Esophagus muscularis mucosa (tissue), 4 donors: ENCODE data around the gene QSOX2.

Experiments used
- EP300 ChIP-seq: sonication (generic); formaldehyde crosslinking; IDR thresholded peaks from one replicate; pipeline ENCODE4 v1.6.1; 2017; ENCODE audit warnings: antibody characterized with exemption
- POLR2A ChIP-seq: fragments of 450-650 bp; IDR thresholded peaks from one replicate; pipeline ENCODE4 v1.6.1; 2017; ENCODE audit warnings: antibody characterized with exemption, moderate library complexity, mild to moderate bottlenecking, low read depth
- POLR2AphosphoS5 ChIP-seq, 2 donors: sonication (generic); formaldehyde crosslinking; IDR thresholded peaks; one replicate each; pipeline ENCODE4 v1.6.1; 2017; ENCODE audit warnings: antibody characterized with exemption in 2 of 2
- TF ChIP-seq, protein P1 (sequence below), 3 experiments: fragments of 200-600 bp in 2 of 3; fragments of 450-650 bp in 1 of 3; sonication (generic) in 2 of 3; IDR thresholded peaks; one replicate each; pipeline ENCODE4 v1.5.1; 2017 to 2019; ENCODE audit warnings: antibody characterized with exemption in 3 of 3, mild to moderate bottlenecking in 2 of 3, moderate library complexity in 1 of 3

DNA sequence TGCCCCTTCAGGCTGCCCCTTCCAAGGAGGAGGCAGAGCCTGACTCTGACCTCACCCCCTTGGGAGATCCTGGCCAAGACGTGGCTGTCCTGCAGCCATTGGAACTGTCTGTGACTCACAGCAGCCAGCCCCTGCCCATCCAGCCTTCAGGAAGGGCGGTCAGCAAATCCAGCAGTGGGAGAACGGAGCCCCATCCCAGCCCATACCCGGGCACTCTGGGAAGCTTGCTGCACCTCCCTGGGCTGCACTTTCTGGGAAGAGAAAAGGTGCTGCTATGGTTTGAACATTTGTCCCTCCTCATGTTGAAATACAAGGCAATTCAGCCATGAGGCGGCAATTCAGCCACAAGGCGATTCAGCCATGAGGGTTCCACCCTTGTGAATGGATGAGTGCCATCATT is 33.9 kb upstream of the QSOX2 start:
- TF ChIP-seq, protein P1, sequence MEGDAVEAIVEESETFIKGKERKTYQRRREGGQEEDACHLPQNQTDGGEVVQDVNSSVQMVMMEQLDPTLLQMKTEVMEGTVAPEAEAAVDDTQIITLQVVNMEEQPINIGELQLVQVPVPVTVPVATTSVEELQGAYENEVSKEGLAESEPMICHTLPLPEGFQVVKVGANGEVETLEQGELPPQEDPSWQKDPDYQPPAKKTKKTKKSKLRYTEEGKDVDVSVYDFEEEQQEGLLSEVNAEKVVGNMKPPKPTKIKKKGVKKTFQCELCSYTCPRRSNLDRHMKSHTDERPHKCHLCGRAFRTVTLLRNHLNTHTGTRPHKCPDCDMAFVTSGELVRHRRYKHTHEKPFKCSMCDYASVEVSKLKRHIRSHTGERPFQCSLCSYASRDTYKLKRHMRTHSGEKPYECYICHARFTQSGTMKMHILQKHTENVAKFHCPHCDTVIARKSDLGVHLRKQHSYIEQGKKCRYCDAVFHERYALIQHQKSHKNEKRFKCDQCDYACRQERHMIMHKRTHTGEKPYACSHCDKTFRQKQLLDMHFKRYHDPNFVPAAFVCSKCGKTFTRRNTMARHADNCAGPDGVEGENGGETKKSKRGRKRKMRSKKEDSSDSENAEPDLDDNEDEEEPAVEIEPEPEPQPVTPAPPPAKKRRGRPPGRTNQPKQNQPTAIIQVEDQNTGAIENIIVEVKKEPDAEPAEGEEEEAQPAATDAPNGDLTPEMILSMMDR (IDR thresholded peaks at IDR 0.05) = no peak
- TF ChIP-seq POLR2A (no peak), EP300 (no peak), POLR2AphosphoS5 (IDR thresholded peaks at IDR 0.05) (no peak)
